Keratinocyte (primary cell): ENCODE measurements around the gene ACOXL.
"Not testable (repeated sequence)": the region's sequence is repeated elsewhere in the genome, so short reads cannot be mapped to it uniquely, and the experiment has no call there.

ENCODE experiments used
- CTCF ChIP-seq, 3 experiments: IDR thresholded peaks in 1 of 3; conservative IDR thresholded peaks in 1 of 3; optimal IDR thresholded peaks in 1 of 3; 2 replicates in 2 of 3; 3 replicates in 1 of 3; pipeline versions ENCODE3 to v1.5.1; 2011; ENCODE audit warnings: low read length in 3 of 3, mild to moderate bottlenecking in 3 of 3, moderate library complexity in 2 of 3, control low read depth in 1 of 3, inconsistent platforms in 1 of 3; ENCODE audit not compliant: insufficient read depth in 2 of 3; ENCODE audit errors: extremely low read depth in 1 of 3
- EZH2 ChIP-seq: IDR thresholded peaks from one replicate; pipeline ENCODE4 v1.6.1; 2012; ENCODE audit warnings: inconsistent platforms, mild to moderate bottlenecking, low read length, moderate library complexity

DNA sequence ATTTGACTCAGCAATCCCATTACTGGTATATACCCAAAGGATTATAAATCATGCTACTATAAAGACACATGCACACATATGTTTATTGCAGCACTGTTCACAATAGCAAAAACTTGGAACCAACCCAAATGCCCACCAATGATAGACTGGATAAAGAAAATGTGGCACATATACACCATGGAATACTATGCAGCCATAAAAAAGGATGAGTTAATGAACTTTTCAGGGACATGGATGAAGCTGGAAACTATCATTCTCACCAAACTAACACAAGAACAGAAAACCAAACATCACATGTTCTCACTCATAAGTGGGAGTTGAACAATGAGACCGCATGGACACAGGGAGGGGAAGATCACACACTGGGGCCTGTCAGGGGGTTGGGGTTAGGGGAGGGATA, 350.3 kb downstream of the ACOXL start:
- not testable (repeated sequence) for TF ChIP-seq CTCF (optimal IDR thresholded peaks at IDR 0.05 in 1 of 3, IDR thresholded peaks at IDR 0.05 in 1 of 3, conservative IDR thresholded peaks at IDR 0.05 in 1 of 3; ENCODE audit: extremely low read depth in 1 of 3, insufficient read depth in 2 of 3, low read length in 3 of 3); EZH2
